Measurements from ENCODE around the gene NR6A1. TPM values are rescaled to one million over a fixed set of nuclear protein-coding genes. Genes with fewer than 3 reads are reported as not detected.
"Not testable (repeated sequence)": the region's sequence is repeated elsewhere in the genome, so short reads cannot be mapped to it uniquely, and the experiment has no call there.

The NR6A1 gene
- total RNA-seq, 1 experiment from 2014 or later: 6.7 TPM

DNA sequence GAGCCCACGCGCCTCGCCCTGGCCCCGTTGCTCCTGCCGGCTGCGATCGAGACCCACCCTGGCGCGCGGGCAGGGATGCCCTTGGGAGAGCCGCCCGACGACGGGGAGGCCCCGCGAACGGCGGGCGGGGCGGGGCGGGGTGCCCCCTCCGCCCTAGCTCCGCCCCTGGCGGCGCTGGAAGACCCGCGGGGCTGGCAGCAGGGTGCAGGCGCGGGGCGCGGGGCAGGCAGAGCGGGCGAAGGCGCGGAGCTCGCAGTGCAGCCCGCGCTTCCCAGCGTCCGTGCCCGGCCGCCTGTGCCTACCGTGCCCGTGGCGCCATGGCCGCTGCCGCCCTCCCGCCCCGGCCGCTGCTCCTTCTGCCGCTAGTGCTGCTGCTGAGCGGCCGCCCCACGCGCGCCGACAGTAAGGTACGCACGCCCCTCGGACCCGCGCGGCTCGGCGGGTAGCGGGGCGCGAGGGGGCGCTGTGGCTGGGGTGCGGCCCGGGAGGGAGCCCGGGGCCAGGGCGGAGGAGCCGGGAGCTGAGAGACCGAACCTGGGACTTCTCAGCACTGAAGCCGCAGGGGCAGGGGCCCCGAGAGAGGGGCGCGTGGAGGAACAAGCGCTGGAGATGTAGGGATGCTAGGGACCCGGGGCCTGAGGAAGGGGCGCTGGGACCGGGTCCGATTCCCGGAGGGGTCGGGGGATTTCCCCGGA is 6.0 kb upstream of the NR6A1 start, which contains the start of gene OLFML2A:
Gene OLFML2A, plus strand, starts transcription at position 180 of the 695 bp plus-strand sequence. Its CDS starts 138 bp downstream, at position 318.
- CTCF ChIA-PET: interaction anchor here (0.6 to 1.0 kb wide), 6 partner anchors 42 to 950 kb away, joined by 3 to 7 read pairs (median 3); partner anchors contain the start of gene WDR38
- Mint-ChIP-seq H3K27me3 (ENCODE audit: unreplicated experiment) (peaks cover 8% of the 10 kb centered on the region), H3K4me3 (ENCODE audit: low read depth, unreplicated experiment) (peak within 1 kb of the TSS; percentile 63), H3K4me1 (ENCODE audit: low read depth, unreplicated experiment) (peaks cover 25% of the 10 kb centered on the region), H3K9me3 (ENCODE audit: low read depth, unreplicated experiment) (no peaks in the 10 kb centered on the region), H3K36me3 (ENCODE audit: insufficient read depth, unreplicated experiment) (peaks cover 8% of the 10 kb centered on the region), H3K27ac (ENCODE audit: unreplicated experiment) (no peak within 1 kb of the TSS)
- intact Hi-C loops (cut with micrococcal nuclease; ENCODE audit: unreplicated experiment): no loop called here
- DNase-seq: peak; percentile 29
- no TSS peak for BruUV-seq (replicated peaks)
- TF ChIP-seq, protein P1, sequence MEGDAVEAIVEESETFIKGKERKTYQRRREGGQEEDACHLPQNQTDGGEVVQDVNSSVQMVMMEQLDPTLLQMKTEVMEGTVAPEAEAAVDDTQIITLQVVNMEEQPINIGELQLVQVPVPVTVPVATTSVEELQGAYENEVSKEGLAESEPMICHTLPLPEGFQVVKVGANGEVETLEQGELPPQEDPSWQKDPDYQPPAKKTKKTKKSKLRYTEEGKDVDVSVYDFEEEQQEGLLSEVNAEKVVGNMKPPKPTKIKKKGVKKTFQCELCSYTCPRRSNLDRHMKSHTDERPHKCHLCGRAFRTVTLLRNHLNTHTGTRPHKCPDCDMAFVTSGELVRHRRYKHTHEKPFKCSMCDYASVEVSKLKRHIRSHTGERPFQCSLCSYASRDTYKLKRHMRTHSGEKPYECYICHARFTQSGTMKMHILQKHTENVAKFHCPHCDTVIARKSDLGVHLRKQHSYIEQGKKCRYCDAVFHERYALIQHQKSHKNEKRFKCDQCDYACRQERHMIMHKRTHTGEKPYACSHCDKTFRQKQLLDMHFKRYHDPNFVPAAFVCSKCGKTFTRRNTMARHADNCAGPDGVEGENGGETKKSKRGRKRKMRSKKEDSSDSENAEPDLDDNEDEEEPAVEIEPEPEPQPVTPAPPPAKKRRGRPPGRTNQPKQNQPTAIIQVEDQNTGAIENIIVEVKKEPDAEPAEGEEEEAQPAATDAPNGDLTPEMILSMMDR (IDR thresholded peaks at IDR 0.05; ENCODE audit: unreplicated experiment): peak; percentile 37

- no peaks in the 10 kb centered on the region for H3K9me3 Mint-ChIP-seq (ENCODE audit: low read depth, unreplicated experiment)
- no peak overlapping the region for H3K27ac Mint-ChIP-seq (ENCODE audit: unreplicated experiment)
- peak overlapping the region; percentile 63 for H3K4me3 Mint-ChIP-seq (ENCODE audit: low read depth, unreplicated experiment)
- DNase-seq: no peak
- BruUV-seq (replicated peaks): no TSS peak
- intact Hi-C loops (cut with micrococcal nuclease; ENCODE audit: unreplicated experiment): no loop called here
- peaks cover 8% of the 10 kb centered on the region for H3K27me3 Mint-ChIP-seq (ENCODE audit: unreplicated experiment)
- TF ChIP-seq, protein P1 (IDR thresholded peaks at IDR 0.05; ENCODE audit: unreplicated experiment): no peak
- CTCF ChIA-PET: interaction anchor here (0.6 to 0.8 kb wide), 5 partner anchors 43 to 951 kb away, joined by 3 to 7 read pairs (median 3); no protein-coding TSS in a partner anchor
- H3K4me1 Mint-ChIP-seq (ENCODE audit: low read depth, unreplicated experiment): peaks cover 25% of the 10 kb centered on the region
- H3K36me3 Mint-ChIP-seq (ENCODE audit: insufficient read depth, unreplicated experiment): peaks cover 13% of the 10 kb centered on the region
Measured at GRCh38 chr9:124776618-124776953, 5.5 kb upstream of the NR6A1 start.

- TF ChIP-seq, protein P1 (IDR thresholded peaks at IDR 0.05; ENCODE audit: unreplicated experiment): peak; percentile 68
- Mint-ChIP-seq H3K36me3 (ENCODE audit: insufficient read depth, unreplicated experiment) (peaks cover 35% of the 10 kb centered on the region), H3K27me3 (ENCODE audit: unreplicated experiment) (peaks cover 8% of the 10 kb centered on the region), H3K9me3 (ENCODE audit: low read depth, unreplicated experiment) (no peaks in the 10 kb centered on the region), H3K27ac (ENCODE audit: unreplicated experiment) (no peak overlapping the region), H3K4me3 (ENCODE audit: low read depth, unreplicated experiment) (no peak overlapping the region), H3K4me1 (ENCODE audit: low read depth, unreplicated experiment) (peaks cover 12% of the 10 kb centered on the region)
- CTCF ChIA-PET: interaction anchor here (0.6 to 6.9 kb wide), 3 partner anchors 79 to 1486 kb away, joined by 3 to 80 read pairs (median 3); partner anchors contain the start of gene WDR38
- no TSS peak for BruUV-seq (replicated peaks)
- intact Hi-C loops (cut with micrococcal nuclease; ENCODE audit: unreplicated experiment): loop anchor here (1.0 kb wide), 1 partner anchor 78 kb away; no protein-coding TSS in a partner anchor
- peak; percentile 83 for DNase-seq
Measured at GRCh38 chr9:124774129-124774978, 3.2 kb upstream of the NR6A1 start.

DNA sequence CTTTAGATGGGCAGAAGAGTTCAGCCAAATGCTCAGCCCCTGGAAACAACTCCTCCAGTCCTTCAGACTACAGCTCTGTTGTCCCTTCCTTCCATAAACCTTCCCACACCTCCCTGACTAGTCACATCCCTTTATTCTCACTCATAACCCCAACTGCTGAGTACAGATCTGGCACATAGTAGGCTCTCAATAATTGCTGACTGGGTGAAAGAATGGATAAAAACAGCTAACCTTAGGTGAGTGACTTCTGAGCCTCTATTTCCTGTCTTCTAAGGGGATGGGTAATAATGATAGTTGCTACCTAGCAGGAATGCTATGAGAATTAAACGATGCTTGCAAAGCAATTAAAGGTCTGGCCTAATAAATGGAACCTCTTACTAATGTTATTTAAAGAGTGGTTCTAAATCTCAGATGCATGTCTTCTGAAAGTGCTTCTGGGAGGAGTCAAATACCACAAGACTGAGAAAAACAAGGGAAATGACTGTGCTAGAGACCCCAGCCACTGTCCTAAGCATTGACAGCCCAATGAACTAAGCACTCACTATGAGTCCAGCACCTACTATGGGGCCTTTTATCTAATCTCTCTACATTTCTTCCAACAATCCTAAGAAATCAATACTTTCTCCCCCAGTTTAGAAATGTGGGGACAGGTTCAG is 2.5 kb upstream of the NR6A1 start:
- CTCF ChIA-PET: interaction anchor here (0.6 to 6.9 kb wide), 3 partner anchors 80 to 1485 kb away, joined by 3 to 80 read pairs (median 3); partner anchors contain the start of gene WDR38
- Mint-ChIP-seq H3K27me3 (ENCODE audit: unreplicated experiment) (peaks cover 8% of the 10 kb centered on the region), H3K4me3 (ENCODE audit: low read depth, unreplicated experiment) (no peak overlapping the region), H3K36me3 (ENCODE audit: insufficient read depth, unreplicated experiment) (peaks cover 42% of the 10 kb centered on the region), H3K9me3 (ENCODE audit: low read depth, unreplicated experiment) (no peaks in the 10 kb centered on the region), H3K27ac (ENCODE audit: unreplicated experiment) (no peak overlapping the region), H3K4me1 (ENCODE audit: low read depth, unreplicated experiment) (peaks cover 12% of the 10 kb centered on the region)
- BruUV-seq (replicated peaks): no TSS peak
- TF ChIP-seq, protein P1 (IDR thresholded peaks at IDR 0.05; ENCODE audit: unreplicated experiment): no peak
- intact Hi-C loops (cut with micrococcal nuclease; ENCODE audit: unreplicated experiment): loop anchor here (1.0 kb wide), 1 partner anchor 79 kb away; no protein-coding TSS in a partner anchor
- DNase-seq: no peak

DNA sequence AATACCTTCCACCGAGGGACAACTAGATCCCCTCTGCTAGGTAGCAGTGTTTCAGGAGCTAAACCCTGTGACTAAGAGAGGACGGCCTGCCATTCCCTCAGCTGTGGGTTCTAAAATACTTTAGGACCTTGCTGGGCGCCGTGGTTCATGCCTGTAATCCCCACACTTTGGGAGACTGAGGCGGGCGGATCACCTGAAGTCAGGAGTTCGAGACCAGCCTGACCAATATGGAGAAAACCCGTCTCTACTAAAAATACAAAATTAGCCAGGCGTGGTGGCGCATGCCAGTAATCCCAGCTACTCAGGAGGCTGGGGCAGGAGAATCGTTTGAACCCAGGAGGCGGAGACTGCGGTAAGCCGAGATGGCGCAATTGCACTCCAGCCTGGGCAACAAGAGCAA is 1.8 kb upstream of the NR6A1 start:
- peaks cover 11% of the 10 kb centered on the region for H3K4me1 Mint-ChIP-seq (ENCODE audit: low read depth, unreplicated experiment)
- CTCF ChIA-PET: interaction anchor here (0.6 to 6.9 kb wide), 4 partner anchors 73 to 400 kb away, joined by 3 to 80 read pairs (median 5); partner anchors contain the start of gene WDR38
- H3K27me3 Mint-ChIP-seq (ENCODE audit: unreplicated experiment); BruUV-seq (replicated peaks); H3K9me3 Mint-ChIP-seq (ENCODE audit: low read depth, unreplicated experiment); DNase-seq; intact Hi-C loops (cut with micrococcal nuclease; ENCODE audit: unreplicated experiment): not testable (repeated sequence)
- H3K36me3 Mint-ChIP-seq (ENCODE audit: insufficient read depth, unreplicated experiment): peaks cover 42% of the 10 kb centered on the region
- H3K4me3 Mint-ChIP-seq (ENCODE audit: low read depth, unreplicated experiment): peak overlapping the region; percentile 97
- peak overlapping the region; percentile 48 for H3K27ac Mint-ChIP-seq (ENCODE audit: unreplicated experiment)

Data from Calu3 (cell line).